NCI-H146 treated with DMSO at 0.1 percent for 48 hours (cell line): ENCODE data around the gene MED14.
"Not testable (repeated sequence)": the region's sequence is repeated elsewhere in the genome, so short reads cannot be mapped to it uniquely, and the experiment has no call there.

Experiments used
- DNase-seq: peaks from one replicate; lab custom pipeline; 2025; ENCODE audit not compliant: unreplicated experiment; lab: John Stamatoyannopoulos, UW

Gene MED14

GRCh38 chrX:40735325-40736169 lies at the start of gene MED14:
TSS of gene MED14 (minus strand) at chrX:40735542. CDS start at chrX:40735412, 130 bp downstream.
- peak; percentile 71 for DNase-seq

- no peak for DNase-seq
Measured at GRCh38 chrX:40784516-40785151, 49.3 kb upstream of the MED14 start.

GRCh38 chrX:40782644-40783259 lies 47.4 kb upstream of the MED14 start:
- DNase-seq, result not testable (repeated sequence)

GRCh38 chrX:40780951-40781350 lies 45.6 kb upstream of the MED14 start:
- no peak for DNase-seq

- no peak for DNase-seq
Measured at GRCh38 chrX:40780082-40780481, 44.7 kb upstream of the MED14 start.

DNA sequence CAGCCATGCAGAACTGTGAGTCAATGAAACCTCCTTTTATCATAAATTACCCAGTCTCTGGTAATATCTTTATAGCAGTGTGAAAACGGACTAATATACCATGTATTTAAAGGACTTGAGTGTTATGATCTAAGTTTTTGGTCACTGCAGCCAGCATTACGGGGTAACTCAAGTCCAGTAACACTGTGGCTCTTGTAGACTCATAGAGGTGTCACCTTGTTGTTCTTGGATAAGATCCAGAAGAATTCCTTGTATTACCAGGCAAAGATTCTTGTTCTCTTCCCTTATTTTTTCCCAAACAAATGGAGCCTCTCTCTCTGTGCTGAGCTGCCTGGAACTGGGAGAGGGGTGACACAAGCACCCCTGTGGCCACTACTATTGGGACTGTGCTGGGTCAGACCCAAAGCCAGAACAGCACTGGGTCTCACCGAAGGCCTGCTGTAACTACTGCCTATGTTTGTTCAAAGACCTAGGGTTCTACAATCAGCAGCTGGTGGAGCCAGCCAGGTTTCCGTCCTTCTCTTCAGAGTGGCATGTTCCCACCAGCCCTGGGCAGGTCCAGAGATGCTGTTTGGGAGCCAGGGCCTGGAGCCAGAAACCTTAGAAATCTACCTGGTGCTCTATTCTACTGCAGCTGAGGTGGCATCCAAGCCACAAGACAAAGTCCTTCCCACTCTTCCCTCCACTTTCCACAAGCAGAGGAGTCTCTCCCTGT lies 43.7 kb upstream of the MED14 start:
- DNase-seq, result no peak

GRCh38 chrX:40773809-40774208 lies 38.5 kb upstream of the MED14 start:
- DNase-seq, result no peak

DNA sequence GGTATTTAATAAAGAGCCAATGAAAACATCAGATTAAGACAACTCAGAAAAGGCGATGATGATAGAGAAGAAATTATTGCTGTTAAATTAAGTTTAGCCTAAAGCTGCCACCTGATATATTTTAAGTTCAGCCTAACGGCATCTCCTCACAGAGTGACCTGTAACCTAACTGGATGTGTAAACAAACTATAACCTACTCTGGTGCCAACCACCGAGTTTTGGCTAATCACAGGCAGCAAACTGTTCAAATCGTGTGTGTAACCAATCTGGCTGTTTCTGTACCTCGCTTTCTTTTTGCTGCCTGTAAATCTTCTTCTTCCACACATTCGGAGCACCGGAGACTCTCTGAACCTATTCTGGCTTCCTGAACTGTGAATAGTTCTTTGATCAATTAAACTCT lies 37.8 kb upstream of the MED14 start:
- DNase-seq, result no peak

- no peak for DNase-seq
Measured at GRCh38 chrX:40772290-40772689, 36.9 kb upstream of the MED14 start.

DNA sequence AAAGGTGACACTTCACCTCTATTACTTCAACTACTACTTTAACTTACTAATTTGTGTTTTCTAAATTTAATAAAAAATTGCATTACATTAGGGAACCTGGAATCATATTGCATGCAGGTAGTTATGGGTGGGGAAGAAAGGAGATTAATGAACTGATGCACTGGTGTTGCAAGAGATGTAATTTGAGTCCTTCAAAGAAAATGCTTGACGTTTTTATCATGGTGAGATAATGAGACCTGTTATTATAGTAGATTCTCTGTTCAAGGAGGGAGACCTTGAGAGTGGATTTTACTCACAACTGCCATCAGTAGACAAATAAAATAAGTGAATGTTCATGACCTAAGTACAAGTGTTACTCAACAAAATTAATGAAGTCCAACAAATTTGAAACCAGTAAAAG lies 26.4 kb upstream of the MED14 start:
- no peak for DNase-seq

DNA sequence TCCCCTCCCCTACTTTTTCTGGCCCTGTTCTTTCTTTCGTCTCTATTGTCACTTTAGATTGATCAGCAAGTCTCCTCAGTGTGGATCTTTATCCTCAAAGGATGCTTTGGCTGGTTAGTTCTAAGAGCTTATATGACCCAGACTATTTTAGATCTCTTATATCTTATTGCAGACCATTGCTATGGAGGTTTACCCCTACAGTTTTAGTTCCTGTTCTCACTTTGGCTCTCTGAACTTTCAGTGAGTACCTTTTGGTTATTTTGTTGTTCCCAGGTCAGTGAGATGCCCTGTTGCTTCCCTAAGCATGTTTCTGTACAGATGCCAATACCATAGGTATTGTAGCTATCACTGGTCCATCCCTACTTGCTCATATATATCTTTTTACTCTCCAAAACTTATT lies 24.0 kb upstream of the MED14 start:
- no peak for DNase-seq

DNA sequence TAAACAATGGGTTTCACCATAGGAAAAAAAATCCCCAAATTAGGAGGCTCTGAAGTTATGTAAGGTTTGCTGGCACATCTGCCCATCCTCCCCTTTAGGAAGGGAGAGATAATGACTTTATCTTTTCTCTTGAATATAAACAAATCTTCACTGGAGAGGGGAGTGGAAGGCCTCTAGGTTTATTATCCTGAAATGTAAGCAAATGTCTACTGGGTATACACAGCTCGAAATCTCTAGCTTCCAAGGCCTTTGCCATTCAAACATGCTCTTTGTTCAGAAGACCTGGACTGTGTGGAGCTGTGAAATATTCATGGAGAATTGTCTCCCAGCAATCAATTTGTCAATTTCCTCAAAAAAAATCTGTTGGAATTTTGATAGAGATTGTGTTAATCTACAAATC lies 21.7 kb upstream of the MED14 start:
- DNase-seq, result no peak

DNA sequence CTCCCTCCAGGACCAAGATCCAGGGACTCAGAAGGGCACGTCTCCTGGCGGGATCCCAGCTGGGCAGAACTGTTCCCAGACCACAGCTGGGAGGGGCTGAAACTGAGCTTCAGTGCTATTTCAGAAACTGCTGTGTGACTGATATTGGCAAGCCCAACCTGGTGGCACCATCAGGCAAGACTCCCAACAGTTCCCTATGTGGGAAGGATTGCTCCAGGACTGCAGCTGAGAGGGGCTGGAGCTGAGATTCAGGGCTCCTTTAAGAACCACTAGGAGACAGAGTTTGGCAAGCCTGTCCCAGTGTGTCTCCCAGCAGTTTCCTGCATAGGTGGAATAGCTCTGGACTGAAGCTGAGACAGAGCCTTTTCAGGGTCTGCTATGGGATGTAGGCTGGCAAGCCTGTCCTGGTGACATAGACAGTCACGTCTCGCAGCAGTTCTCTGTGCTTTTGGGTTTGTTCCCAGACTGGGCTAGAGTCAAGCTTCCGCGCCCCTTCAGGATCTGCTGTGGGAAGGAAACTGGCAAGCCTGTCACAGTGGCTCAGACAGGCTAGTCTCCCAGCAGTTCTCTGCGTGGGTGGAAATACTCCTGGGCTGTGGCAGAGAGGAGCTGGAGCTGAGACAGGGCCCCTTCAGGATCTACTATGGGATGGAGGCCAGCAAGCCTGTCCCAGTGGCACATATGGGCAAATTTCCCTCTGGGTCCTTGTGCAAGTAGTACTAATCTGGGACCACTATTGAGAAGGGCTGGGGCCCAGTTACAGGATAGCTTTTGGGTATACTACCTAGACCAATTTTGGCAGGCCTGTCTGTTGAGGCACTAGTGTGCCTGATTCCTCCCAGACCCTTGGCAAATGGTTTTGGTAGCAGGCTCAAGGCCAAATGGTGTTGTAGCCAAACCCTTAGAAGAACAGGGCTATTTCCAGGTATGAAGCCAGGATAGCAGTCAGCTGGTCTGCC lies 20.2 kb upstream of the MED14 start:
- DNase-seq, result no peak

DNA sequence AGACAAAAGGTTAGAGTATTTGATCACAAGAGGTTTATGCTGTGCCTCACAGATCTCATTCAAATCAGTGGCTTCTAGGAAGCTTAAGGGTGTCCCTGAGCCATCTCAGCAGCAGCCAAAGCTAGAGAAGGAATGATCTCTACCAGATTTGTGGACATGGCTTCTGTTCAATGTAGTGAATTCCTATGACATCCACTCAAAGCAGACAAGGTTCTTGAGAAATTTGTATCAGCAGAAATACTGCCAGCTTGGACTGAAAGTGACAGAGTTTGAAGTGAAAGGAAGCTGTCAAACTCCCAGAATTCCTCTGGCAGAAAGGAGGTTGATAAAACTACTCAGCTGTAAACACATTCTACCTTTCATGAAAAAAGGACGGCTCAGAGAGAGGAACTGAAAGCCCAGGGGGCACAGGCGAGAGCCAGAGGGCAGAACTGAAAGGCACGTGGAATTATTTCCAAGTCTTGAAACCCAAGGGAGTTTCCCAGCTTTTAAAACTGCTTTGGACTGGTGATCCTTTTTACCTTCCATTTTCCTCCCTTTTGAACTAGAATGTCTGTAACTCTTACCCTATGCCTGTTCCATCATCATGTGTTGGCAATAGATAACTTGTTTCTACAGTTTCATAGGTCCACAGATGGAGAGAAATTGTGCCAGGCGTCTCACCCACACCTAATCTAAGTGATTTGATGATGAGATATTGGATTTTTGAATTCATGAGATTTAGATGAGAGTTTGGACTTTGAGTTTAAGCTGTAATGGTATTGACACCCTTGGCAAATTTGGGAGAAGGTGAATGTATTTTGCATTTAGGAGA lies 14.5 kb upstream of the MED14 start:
- DNase-seq, result no peak

GRCh38 chrX:40748977-40749376 lies 13.6 kb upstream of the MED14 start:
- DNase-seq, result no peak

DNA sequence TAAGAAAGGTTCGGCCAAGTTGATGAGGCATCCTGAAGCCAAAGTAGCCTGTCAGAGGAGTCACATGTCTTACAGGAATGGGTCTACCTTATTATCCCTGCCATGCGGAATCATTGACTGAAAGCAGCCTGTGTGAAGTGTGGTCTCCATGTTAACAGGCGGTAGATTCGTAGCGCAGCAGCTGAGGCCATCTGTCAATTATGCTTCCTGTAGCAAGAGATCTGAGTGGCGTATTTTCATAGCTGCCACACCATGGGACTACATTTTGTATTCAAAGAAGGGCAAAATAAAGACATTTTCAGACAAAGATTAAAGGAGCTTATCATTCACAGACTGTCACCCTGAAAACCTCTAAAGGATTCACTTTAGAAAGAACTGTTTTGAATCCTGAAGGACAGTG lies 11.2 kb upstream of the MED14 start:
- no peak for DNase-seq

DNA sequence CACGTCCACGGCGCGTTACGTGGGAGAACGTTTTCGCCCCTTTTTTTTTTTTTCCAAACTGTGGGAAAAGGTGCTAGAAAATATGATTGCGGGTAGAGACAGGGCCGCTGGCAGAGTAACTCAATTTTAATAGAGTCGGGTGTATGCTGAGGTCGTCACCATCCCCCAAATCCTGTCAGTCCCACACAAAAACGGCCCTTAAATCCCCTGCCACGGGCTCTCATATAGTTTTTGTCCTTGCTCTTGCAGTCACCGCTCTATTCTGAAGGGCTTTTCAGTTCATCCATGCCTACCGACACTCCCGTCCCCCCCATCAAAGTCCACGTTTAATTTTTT lies 796 bp upstream of the MED14 start:
- DNase-seq, result peak; percentile 31

DNA sequence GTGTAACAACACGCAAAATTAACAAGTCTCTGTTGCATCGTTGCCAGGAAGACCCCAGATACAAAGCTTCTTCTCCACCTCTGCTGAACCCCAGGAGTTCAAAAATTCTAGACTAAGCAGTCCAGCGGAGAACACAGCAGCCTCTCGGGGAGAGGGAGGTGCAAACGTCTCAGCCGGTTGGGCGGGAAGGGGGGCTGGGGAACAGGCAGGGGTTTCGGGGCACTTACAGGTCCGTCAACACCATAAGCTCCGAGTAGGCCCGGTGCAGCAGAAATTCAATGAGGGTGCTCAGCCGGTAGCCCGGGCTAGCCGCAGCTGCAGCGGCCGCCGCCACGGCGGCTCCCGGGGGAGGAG lies 394 bp downstream of the MED14 start:
- peak; percentile 33 for DNase-seq

DNA sequence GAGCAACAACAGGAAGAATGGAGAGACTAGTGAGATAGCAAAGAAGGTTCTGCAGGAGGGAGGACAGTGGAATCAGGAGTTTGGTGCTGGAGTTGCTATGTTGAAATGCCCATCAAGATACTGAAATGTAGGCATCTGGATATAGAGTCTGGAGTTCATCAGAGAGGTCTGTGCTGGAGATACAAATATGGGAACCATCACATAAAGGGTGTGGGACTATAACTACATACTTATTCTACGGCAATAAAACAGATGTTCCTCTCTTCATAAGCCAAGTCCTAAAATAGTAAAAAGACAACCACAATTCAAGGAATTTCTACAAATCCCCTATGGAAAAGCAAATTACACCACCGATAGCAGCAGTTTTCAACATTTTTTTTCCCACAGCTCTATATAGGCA lies 1.6 kb downstream of the MED14 start:
- no peak for DNase-seq

- not testable (repeated sequence) for DNase-seq
Measured at GRCh38 chrX:40732499-40732898, 2.8 kb downstream of the MED14 start.
